Neutrophil (primary cell): Measurements from ENCODE around the gene CDK3.

Source experiments
- H3K27ac ChIP-seq: fragments of 200-600 bp; sonication (generic); 2 replicates; pipeline ENCODE4 v1.5.1; 2016; ENCODE audit warnings: mild to moderate bottlenecking, moderate library complexity
- H3K27me3 ChIP-seq: fragments of 200-600 bp; sonication (generic); 2 replicates; pipeline ENCODE4 v1.6.0; 2016; ENCODE audit warnings: mild to moderate bottlenecking
- H3K36me3 ChIP-seq: fragments of 200-600 bp; sonication (generic); 2 replicates; pipeline ENCODE4 v1.5.1; 2017
- H3K4me1 ChIP-seq, 2 experiments: fragments of 200-600 bp in 1 of 2; sonication (generic) in 1 of 2; 1 replicate in 1 of 2; 2 replicates in 1 of 2; pipeline versions ENCODE4 v1.5.1 to v1.6.1; 2013 to 2016; ENCODE audit warnings: low read depth in 1 of 2, low read length in 1 of 2, mild to moderate bottlenecking in 1 of 2, moderate library complexity in 1 of 2; ENCODE audit not compliant: control insufficient read depth in 1 of 2, insufficient read depth in 1 of 2
- H3K4me3 ChIP-seq, 2 experiments: fragments of 200-600 bp in 1 of 2; sonication (generic) in 1 of 2; 1 replicate in 1 of 2; 2 replicates in 1 of 2; pipeline ENCODE4 v1.5.1; 2013 to 2016; ENCODE audit warnings: low read depth in 1 of 2, low read length in 1 of 2, mild to moderate bottlenecking in 1 of 2, moderate library complexity in 1 of 2
- H3K9me3 ChIP-seq: fragments of 200-600 bp; sonication (generic); 2 replicates; pipeline ENCODE4 v1.5.1; 2016
- CTCF ChIP-seq: fragments of 200-600 bp; sonication (generic); IDR thresholded peaks from 2 replicates; pipeline ENCODE4 v1.5.1; 2016; ENCODE audit warnings: antibody characterized with exemption

The CDK3 gene

GRCh38 chr17:75987041-75987440 lies 13.6 kb upstream of the CDK3 start:
- TF ChIP-seq CTCF: no peak
- H3K9me3 ChIP-seq: no peaks in the 10 kb centered on the region
- peaks cover 10 to 12% of the 10 kb centered on the region in 2 experiments for H3K4me1 ChIP-seq
- no peaks in the 10 kb centered on the region for H3K36me3 ChIP-seq
- no peaks in the 10 kb centered on the region for H3K27me3 ChIP-seq
- H3K4me3 ChIP-seq: no peak overlapping the region
- no peak overlapping the region for H3K27ac ChIP-seq

- H3K27me3 ChIP-seq: no peaks in the 10 kb centered on the region
- no peaks in the 10 kb centered on the region for H3K9me3 ChIP-seq
- peak overlapping the region; percentile 76 for H3K27ac ChIP-seq
- no peak for TF ChIP-seq CTCF
- peaks cover 19 to 24% of the 10 kb centered on the region in 2 experiments for H3K4me1 ChIP-seq
- H3K36me3 ChIP-seq: no peaks in the 10 kb centered on the region
- H3K4me3 ChIP-seq: no peak overlapping the region
Observed at GRCh38 chr17:75991396-75991795, 9.3 kb upstream of the CDK3 start.

- no peaks in the 10 kb centered on the region for H3K27me3 ChIP-seq
- H3K9me3 ChIP-seq: no peaks in the 10 kb centered on the region
- no peaks in the 10 kb centered on the region for H3K36me3 ChIP-seq
- no peak overlapping the region for H3K4me3 ChIP-seq
- TF ChIP-seq CTCF: no peak
- H3K27ac ChIP-seq: no peak overlapping the region
- H3K4me1 ChIP-seq: peaks cover 33 to 38% of the 10 kb centered on the region in 2 experiments
Observed at GRCh38 chr17:75994802-75995370, 5.8 kb upstream of the CDK3 start.

- Histone ChIP-seq H3K36me3 (no peaks in the 10 kb centered on the region), H3K27me3 (no peaks in the 10 kb centered on the region), H3K4me1 (peaks cover 33 to 38% of the 10 kb centered on the region in 2 experiments), H3K4me3 (no peak overlapping the region), H3K9me3 (no peaks in the 10 kb centered on the region), H3K27ac (no peak overlapping the region)
- no peak for TF ChIP-seq CTCF
Observed at GRCh38 chr17:75995385-75995925, 5.2 kb upstream of the CDK3 start.

GRCh38 chr17:75996665-75997590 lies 3.7 kb upstream of the CDK3 start:
- H3K4me3 ChIP-seq: peak overlapping the region; percentile 30 to 38
- no peaks in the 10 kb centered on the region for H3K9me3 ChIP-seq
- TF ChIP-seq CTCF: no peak
- H3K27ac ChIP-seq: peak overlapping the region; percentile 77
- peaks cover 25 to 29% of the 10 kb centered on the region in 2 experiments for H3K4me1 ChIP-seq
- no peaks in the 10 kb centered on the region for H3K27me3 ChIP-seq
- peaks cover 2% of the 10 kb centered on the region for H3K36me3 ChIP-seq
